Measurements from ENCODE around the gene HUWE1. TPM values are rescaled to one million over a fixed set of nuclear protein-coding genes. Genes with fewer than 3 reads are reported as not detected.

HUWE1 gene
- total RNA-seq, 1 experiment from 2014 or later, result 277 TPM

GRCh38 chrX:53644751-53645150 lies 41.8 kb downstream of the HUWE1 start (continued):
- no peak for TF ChIP-seq ZSCAN18 (CRISPR knock-in tag; IDR thresholded peaks at IDR 0.05)
- TF ChIP-seq HMGXB4 (CRISPR knock-in tag; IDR thresholded peaks at IDR 0.05), result no peak
- no peak for TF ChIP-seq CREM (CRISPR knock-in tag; IDR thresholded peaks at IDR 0.05)

- H3K36me3 Mint-ChIP-seq, result peaks cover 58% of the 10 kb centered on the region
- DNase-seq (ENCODE audit: low spot score), result no peak
- CTCF ChIA-PET, result no interaction called here
- ATAC-seq, result no peak
- no peak overlapping the region for H3K4me3 Mint-ChIP-seq
- H3K27me3 Mint-ChIP-seq (ENCODE audit: low read depth), result no peaks in the 10 kb centered on the region; the same call in 1 of the 2 replicates
- TF ChIP-seq ZMAT4 (CRISPR knock-in tag; IDR thresholded peaks at IDR 0.05), result no peak
- TF ChIP-seq JUN (CRISPR knock-in tag; IDR thresholded peaks at IDR 0.05), result no peak
- TF ChIP-seq NR3C1 (CRISPR knock-in tag; conservative IDR thresholded peaks at IDR 0.05; ENCODE audit: low read depth), result no peak
- TF ChIP-seq NR1H2 (CRISPR knock-in tag; IDR thresholded peaks at IDR 0.05), result no peak
- TF ChIP-seq SMAD4 (CRISPR knock-in tag; IDR thresholded peaks at IDR 0.05), result no peak
- no peak for TF ChIP-seq ZNF512 (CRISPR knock-in tag; IDR thresholded peaks at IDR 0.05; ENCODE audit: borderline replicate concordance)
- no peak for TF ChIP-seq ZNF425 (CRISPR knock-in tag; conservative IDR thresholded peaks at IDR 0.05)
- TF ChIP-seq SMAD3 (CRISPR knock-in tag; IDR thresholded peaks at IDR 0.05; ENCODE audit: borderline replicate concordance), result no peak
- TF ChIP-seq PRDM15 (CRISPR knock-in tag; IDR thresholded peaks at IDR 0.05), result no peak
- TF ChIP-seq CREB1 (CRISPR knock-in tag; IDR thresholded peaks at IDR 0.05), result no peak
- TF ChIP-seq SOX15 (CRISPR knock-in tag; IDR thresholded peaks at IDR 0.05), result no peak
- TF ChIP-seq MAX (CRISPR knock-in tag; IDR thresholded peaks at IDR 0.05), result no peak
- TF ChIP-seq MYBL2 (CRISPR knock-in tag; IDR thresholded peaks at IDR 0.05), result no peak
- TF ChIP-seq ZSCAN18 (CRISPR knock-in tag; IDR thresholded peaks at IDR 0.05), result no peak
- TF ChIP-seq FOXJ3 (CRISPR knock-in tag; IDR thresholded peaks at IDR 0.05; ENCODE audit: borderline replicate concordance), result no peak
- no peak for TF ChIP-seq GRHL2 (CRISPR knock-in tag; IDR thresholded peaks at IDR 0.05; ENCODE audit: insufficient replicate concordance, severe bottlenecking)
- TF ChIP-seq ZNF138 (CRISPR knock-in tag; conservative IDR thresholded peaks at IDR 0.05), result no peak
- TF ChIP-seq JAZF1 (CRISPR knock-in tag; IDR thresholded peaks at IDR 0.05), result no peak
- no peak for TF ChIP-seq NFYB (CRISPR knock-in tag; conservative IDR thresholded peaks at IDR 0.05; ENCODE audit: low read depth)
- no peaks in the 10 kb centered on the region for H3K9me3 Mint-ChIP-seq
- H3K27ac Mint-ChIP-seq, result no peak overlapping the region
- POLR2A ChIA-PET, result no interaction called here
- H3K4me1 Mint-ChIP-seq, result no peaks in the 10 kb centered on the region
Observed at GRCh38 chrX:53642337-53642736, 44.2 kb downstream of the HUWE1 start.
